GM12874 (cell line): Measurements from ENCODE around the gene CD207.

Experiments
- TF ChIP-seq, protein P1 (sequence below): IDR thresholded peaks from 2 replicates; pipeline ENCODE4 v1.5.1; 2011; ENCODE audit warnings: low read depth, mild to moderate bottlenecking, control low read depth, low read length, moderate library complexity; ENCODE audit not compliant: insufficient read depth

Gene CD207

DNA sequence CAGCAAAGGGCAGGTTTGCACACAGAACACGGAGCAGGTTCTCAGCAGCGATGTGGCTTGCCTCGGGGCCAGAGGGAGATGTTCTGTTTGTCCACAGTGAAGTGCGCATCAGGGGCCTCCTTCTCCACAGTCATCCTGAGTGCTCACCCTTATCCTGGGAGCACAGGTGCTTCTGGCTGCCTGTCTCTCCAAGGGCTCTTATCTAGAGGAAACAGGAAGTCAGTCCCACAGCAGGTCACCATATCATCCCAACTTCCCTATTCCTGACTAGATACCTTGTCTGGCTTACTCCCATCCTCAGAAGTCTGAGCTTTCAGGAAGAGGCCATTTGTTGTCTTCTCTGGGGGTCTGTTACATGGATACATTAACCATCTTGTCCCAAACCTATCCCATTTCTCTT, at the start of gene CD207:
TSS of gene CD207 (minus strand) at position 174 of the 400 bp plus-strand sequence. CDS start at position 134, 40 bp downstream.
- TF ChIP-seq, protein P1, sequence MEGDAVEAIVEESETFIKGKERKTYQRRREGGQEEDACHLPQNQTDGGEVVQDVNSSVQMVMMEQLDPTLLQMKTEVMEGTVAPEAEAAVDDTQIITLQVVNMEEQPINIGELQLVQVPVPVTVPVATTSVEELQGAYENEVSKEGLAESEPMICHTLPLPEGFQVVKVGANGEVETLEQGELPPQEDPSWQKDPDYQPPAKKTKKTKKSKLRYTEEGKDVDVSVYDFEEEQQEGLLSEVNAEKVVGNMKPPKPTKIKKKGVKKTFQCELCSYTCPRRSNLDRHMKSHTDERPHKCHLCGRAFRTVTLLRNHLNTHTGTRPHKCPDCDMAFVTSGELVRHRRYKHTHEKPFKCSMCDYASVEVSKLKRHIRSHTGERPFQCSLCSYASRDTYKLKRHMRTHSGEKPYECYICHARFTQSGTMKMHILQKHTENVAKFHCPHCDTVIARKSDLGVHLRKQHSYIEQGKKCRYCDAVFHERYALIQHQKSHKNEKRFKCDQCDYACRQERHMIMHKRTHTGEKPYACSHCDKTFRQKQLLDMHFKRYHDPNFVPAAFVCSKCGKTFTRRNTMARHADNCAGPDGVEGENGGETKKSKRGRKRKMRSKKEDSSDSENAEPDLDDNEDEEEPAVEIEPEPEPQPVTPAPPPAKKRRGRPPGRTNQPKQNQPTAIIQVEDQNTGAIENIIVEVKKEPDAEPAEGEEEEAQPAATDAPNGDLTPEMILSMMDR: no peak

DNA sequence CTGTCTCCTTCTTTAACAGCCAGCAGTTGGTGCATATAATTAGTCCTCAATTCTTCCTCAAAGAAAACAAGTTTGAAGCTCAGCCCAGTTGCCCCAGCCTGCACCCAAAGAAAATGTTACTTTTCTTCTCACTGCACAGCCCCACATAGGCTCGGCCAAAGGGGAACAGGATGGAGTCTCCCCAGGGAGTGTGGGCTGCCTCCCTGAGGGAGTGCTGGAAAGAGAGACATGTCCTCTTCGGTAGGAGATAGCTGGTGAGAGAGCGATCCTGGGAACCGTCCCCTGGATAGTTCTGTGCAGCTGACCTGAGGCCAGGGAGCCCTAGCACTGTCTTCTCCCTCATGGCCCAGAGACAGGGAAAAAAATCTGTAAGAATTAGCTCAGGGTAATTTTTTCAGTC, 37.9 kb upstream of the CD207 start:
- TF ChIP-seq, protein P1: no peak

DNA sequence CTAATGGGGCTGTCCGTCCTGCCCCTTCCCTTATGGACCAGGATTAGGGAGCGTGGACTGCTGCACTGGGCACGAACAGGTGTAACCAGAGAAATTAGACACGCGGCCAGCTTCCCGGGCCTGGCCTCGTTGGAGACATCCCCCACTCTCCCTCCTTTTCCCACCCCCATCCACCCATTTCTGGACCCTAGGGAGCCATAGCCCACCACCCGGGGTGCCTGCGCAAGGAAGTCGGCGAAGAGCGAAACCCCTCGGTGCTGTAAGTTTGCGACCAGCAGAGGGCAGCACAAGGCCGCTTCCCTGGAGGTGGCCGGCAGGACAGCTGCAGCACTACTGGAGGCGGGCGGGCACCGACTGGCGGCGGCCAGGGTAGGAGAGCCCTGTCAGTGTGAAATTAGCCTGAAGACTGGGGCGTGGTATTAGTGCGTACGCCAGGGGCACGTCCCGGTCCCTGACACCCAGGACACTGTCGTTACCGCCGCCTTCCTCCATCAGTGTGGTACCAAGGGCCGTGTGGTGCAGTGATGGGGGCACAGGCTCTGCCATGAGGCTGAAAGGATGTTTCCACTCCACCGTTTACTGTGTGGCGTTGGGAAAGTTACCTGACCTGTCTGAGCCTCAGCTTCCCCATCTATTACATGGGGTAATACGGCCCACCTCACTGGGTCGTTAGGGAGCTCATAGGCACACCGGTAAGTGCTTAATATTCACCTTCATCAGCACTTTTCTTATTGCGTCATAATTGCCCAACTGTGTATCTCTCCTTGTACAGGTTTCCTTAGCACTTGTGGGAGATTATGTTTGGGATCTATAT, 36.0 kb upstream of the CD207 start:
- TF ChIP-seq, protein P1: peak; percentile 93

DNA sequence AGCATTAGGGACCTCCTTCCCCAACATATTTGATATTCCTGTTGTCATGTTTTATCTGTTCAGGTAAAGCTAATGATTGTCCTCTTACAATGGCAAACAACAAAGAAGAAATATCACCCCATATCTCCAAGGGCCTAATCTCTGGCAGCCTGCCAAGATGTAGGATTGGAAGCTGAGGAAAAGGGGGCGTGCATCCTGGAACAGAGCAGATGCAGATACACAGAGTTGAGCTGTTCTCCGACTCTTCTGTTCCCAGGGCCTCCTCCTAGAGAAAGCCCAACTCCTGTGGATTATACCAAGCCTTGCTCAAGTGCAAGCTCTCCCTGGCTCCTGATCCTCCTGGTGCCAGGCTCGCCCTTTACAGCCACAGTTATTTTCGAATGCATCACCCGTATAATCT, 35.2 kb upstream of the CD207 start:
- TF ChIP-seq, protein P1: no peak

DNA sequence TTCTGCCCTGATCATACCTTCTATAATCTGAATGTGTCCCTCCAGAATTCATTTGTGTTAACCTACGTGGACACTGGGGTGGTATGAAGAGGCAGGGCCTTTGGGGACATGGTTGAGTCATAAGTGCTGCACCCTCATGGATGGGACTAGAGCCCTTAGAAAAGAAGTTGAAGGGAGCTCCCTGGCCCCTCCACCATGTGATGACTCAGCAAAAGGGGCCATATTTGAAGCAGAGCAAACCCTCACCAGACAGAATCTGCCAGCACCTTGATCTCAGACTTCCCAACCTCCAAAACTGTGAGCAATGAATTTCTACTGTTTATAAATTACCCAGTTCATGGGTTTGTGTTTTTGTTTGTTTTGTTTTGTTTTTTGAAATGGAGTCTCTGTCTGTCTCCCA, 33.4 kb upstream of the CD207 start:
- TF ChIP-seq, protein P1: no peak

DNA sequence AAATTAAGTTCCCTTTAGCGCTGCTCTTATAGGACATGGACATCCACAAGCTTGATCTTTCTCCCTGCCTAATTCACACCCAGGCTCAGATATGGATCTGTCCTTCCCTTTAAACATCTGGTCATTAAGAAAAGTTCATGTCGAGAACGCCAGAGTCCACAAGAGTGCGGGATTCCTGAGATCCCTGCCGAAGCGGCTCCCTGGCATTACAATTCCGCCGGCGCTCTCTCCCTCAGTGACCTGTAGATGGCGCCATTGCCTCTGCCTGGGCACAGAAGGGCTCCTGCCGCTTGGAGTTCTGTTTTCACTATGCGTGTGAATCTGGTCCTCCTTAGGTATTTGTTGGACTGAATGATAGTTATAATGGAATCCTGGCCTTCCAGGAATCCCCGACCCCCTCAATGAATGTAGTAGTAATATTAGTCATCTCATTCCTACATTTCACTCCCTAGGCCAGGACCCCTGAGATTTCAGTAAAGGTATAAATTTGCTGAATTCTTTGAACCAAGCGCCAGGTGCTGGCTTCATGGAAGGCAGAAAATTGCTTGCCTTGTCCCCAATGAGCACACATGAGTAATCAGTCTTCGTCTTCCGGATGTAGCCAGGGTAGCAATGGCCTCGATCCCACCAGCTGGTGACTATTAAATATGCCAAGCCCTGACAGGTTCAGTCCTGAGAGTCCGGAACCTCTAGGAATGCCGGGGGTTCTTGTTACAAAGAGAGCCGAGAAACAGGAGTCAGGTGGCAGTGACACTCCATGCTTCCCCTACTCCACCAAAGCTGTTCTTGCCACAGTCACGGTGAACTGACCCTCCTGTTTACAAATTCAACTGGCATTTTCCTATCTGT, 26.4 kb upstream of the CD207 start:
- TF ChIP-seq, protein P1: peak; percentile 92

DNA sequence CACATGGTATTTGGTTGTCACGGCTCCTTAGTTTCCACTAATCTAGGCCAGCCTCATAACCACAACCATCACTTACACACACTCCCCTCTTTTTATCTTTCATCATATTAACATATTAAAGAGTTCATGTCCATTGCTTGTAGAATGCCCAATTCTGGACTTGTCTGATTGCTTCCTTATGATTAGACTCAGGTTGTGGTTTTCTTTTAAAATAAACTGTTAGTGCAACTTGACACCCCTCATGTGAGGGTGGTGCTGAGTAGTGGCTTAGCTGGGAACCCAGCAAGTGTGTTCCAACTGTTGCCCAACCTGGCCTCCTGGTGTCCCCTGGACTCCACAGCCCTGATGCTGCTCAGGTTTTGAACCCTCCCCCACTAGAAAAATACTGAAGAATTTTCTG, 20.1 kb upstream of the CD207 start:
- TF ChIP-seq, protein P1: no peak
